Endodermal cell (in vitro differentiated cells): ENCODE results near the gene MYO1A. TPM values are rescaled to one million over a fixed set of nuclear protein-coding genes. Genes with fewer than 3 reads are reported as not detected.

Source experiments
- DNase-seq: peaks from one replicate; pipeline ENCODE4 v3.0.0-alpha.2; 2017
- H3K27ac ChIP-seq: 2 replicates; pipeline ENCODE4 v1.5.1; 2013; ENCODE audit warnings: mild to moderate bottlenecking, low read depth, low read length, moderate library complexity
- H3K27me3 ChIP-seq: 2 replicates; pipeline ENCODE4 v1.6.1; 2013; ENCODE audit warnings: mild to moderate bottlenecking, low read length, moderate library complexity; ENCODE audit not compliant: insufficient read depth, control insufficient read depth, poor library complexity, severe bottlenecking
- H3K36me3 ChIP-seq: 2 replicates; pipeline ENCODE4 v1.7.0; 2013; ENCODE audit warnings: mild to moderate bottlenecking, low read length, moderate library complexity; ENCODE audit not compliant: control insufficient read depth, insufficient read depth
- H3K4me1 ChIP-seq: one replicate; pipeline ENCODE4 v1.7.0; 2013; ENCODE audit warnings: low read length; ENCODE audit not compliant: control insufficient read depth, insufficient read depth
- H3K4me3 ChIP-seq: 2 replicates; pipeline ENCODE4 v1.5.1; 2013; ENCODE audit warnings: mild to moderate bottlenecking, low read length, moderate library complexity
- H3K9ac ChIP-seq: 2 replicates; pipeline ENCODE4 v1.6.1; 2013; ENCODE audit warnings: mild to moderate bottlenecking, low read length, moderate library complexity; ENCODE audit not compliant: poor library complexity, severe bottlenecking; ENCODE audit errors: extremely low read depth
- H3K9me3 ChIP-seq: 2 replicates; pipeline ENCODE4 v1.6.1; 2013; ENCODE audit warnings: mild to moderate bottlenecking, low read length, moderate library complexity; ENCODE audit not compliant: control insufficient read depth
- H3K27ac Mint-ChIP-seq: 2 replicates; pipeline ENCODE4 v1.8.0; 2020; ENCODE audit warnings: mixed read lengths
- H3K27me3 Mint-ChIP-seq: 2 replicates; pipeline ENCODE4 v1.8.0; 2021; ENCODE audit warnings: mild to moderate bottlenecking, mixed read lengths; ENCODE audit not compliant: insufficient read depth
- H3K36me3 Mint-ChIP-seq: 2 replicates; pipeline ENCODE4 v1.8.0; 2020; ENCODE audit warnings: low read depth, mixed read lengths
- H3K4me1 Mint-ChIP-seq: 2 replicates; pipeline ENCODE4 v1.8.0; 2020; ENCODE audit warnings: mixed read lengths
- H3K4me3 Mint-ChIP-seq: 2 replicates; pipeline ENCODE4 v1.8.0; 2020; ENCODE audit warnings: mild to moderate bottlenecking, moderate library complexity, mixed read lengths
- H3K9me3 Mint-ChIP-seq: 2 replicates; pipeline ENCODE4 v1.8.0; 2020; ENCODE audit warnings: mild to moderate bottlenecking, mixed read lengths
- whole genome bisulfite sequencing, 2 experiments: methylation state at CpG; one replicate each; pipeline versions ENCODE4 v1.1.5 to v1.1.7; 2013; ENCODE audit warnings: missing lambda C conversion rate in 2 of 2, mixed read lengths in 1 of 2; ENCODE audit not compliant: insufficient coverage in 1 of 2, insufficient read length in 1 of 2; 5-methylcytosine and 5-hydroxymethylcytosine counted together
- total RNA-seq, 2 donors: library from RNA; stranded (reverse); fragmentation: NEBNext Ultra II Directional in 1 of 2; extraction: Animal tissue kit (Norgen Biotek cat#: 25700) in 1 of 2; gene quantifications; 2 replicates in 1 of 2; 3 replicates in 1 of 2; pipeline ENCODE4 v1.2.1, GENCODE V29; 2021
- TF ChIP-seq, protein P1 (sequence below): fragments of 200-600 bp; sonication (generic); conservative IDR thresholded peaks from 2 replicates; pipeline ENCODE4 v1.5.0; 2021; ENCODE audit warnings: antibody characterized with exemption, mild to moderate bottlenecking

MYO1A gene
- total RNA-seq, 2 donors from 2014 or later: 0.77 to 1.7 TPM

DNA sequence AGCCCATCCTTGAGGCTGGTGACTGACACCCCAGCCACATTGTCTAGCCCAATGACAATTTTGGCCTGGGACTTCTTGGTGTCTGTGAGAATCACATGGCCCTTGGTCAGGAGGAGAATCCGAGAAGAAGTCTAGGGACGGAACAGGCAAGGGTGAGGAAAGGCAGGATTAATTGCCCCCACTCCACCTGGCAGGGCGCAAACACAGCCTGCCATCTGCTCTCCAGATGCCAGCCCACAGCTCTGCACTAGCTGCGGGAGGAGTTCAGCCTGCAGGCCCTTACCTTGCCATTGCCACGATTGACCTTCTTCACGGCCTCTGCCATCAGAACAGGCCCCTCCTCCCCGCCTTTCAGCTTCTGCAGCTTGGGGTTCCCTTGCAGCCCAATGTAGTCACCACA is 20.5 kb downstream of the MYO1A start:
- Mint-ChIP-seq H3K36me3 (no peaks in the 10 kb centered on the region), H3K4me3 (no peak overlapping the region), H3K27ac (no peak overlapping the region), H3K27me3 (peaks cover 6% of the 10 kb centered on the region), H3K9me3 (no peaks in the 10 kb centered on the region), H3K4me1 (peaks cover 15% of the 10 kb centered on the region)
- Histone ChIP-seq H3K27me3 (no peaks in the 10 kb centered on the region), H3K9ac (no peak overlapping the region), H3K36me3 (no peaks in the 10 kb centered on the region), H3K4me3 (no peak overlapping the region), H3K9me3 (no peaks in the 10 kb centered on the region), H3K27ac (no peak overlapping the region), H3K4me1 (no peaks in the 10 kb centered on the region)
- 88 to 95% methylated on average over 3 to 7 of the region's 7 CpGs for WGBS, 2 experiments
- TF ChIP-seq, protein P1, sequence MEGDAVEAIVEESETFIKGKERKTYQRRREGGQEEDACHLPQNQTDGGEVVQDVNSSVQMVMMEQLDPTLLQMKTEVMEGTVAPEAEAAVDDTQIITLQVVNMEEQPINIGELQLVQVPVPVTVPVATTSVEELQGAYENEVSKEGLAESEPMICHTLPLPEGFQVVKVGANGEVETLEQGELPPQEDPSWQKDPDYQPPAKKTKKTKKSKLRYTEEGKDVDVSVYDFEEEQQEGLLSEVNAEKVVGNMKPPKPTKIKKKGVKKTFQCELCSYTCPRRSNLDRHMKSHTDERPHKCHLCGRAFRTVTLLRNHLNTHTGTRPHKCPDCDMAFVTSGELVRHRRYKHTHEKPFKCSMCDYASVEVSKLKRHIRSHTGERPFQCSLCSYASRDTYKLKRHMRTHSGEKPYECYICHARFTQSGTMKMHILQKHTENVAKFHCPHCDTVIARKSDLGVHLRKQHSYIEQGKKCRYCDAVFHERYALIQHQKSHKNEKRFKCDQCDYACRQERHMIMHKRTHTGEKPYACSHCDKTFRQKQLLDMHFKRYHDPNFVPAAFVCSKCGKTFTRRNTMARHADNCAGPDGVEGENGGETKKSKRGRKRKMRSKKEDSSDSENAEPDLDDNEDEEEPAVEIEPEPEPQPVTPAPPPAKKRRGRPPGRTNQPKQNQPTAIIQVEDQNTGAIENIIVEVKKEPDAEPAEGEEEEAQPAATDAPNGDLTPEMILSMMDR: no peak
- no peak for DNase-seq

DNA sequence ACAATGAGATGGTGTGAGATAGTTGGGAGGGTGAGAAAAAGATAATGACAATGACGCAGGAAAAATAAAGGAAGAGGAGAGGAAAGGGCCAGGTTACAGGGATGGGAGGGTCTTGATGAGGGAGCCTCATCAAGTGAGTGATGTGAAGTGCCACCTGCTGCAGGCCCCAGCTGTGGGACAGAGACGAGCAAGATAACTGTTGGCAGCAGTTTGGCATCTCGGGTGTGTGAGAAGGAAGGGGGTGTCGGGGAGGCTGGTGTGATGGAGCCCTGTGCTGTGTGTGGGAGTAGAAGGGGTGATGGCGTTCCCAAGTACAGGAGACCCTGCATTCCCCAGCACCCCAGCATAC is 22.1 kb downstream of the MYO1A start:
- 71 to 100% methylated on average over 1 to 4 of the region's 5 CpGs for whole genome bisulfite sequencing, 2 experiments
- DNase-seq: no peak
- Histone ChIP-seq H3K27me3 (no peaks in the 10 kb centered on the region), H3K4me3 (no peak overlapping the region), H3K4me1 (no peaks in the 10 kb centered on the region), H3K36me3 (no peaks in the 10 kb centered on the region), H3K9me3 (no peaks in the 10 kb centered on the region), H3K27ac (no peak overlapping the region), H3K9ac (no peak overlapping the region)
- no peaks in the 10 kb centered on the region for H3K36me3 Mint-ChIP-seq
- peaks cover 17% of the 10 kb centered on the region for H3K4me1 Mint-ChIP-seq
- H3K4me3 Mint-ChIP-seq: no peak overlapping the region
- peaks cover 7% of the 10 kb centered on the region for H3K27me3 Mint-ChIP-seq
- H3K27ac Mint-ChIP-seq: no peak overlapping the region
- TF ChIP-seq, protein P1: no peak
- H3K9me3 Mint-ChIP-seq: no peaks in the 10 kb centered on the region

DNA sequence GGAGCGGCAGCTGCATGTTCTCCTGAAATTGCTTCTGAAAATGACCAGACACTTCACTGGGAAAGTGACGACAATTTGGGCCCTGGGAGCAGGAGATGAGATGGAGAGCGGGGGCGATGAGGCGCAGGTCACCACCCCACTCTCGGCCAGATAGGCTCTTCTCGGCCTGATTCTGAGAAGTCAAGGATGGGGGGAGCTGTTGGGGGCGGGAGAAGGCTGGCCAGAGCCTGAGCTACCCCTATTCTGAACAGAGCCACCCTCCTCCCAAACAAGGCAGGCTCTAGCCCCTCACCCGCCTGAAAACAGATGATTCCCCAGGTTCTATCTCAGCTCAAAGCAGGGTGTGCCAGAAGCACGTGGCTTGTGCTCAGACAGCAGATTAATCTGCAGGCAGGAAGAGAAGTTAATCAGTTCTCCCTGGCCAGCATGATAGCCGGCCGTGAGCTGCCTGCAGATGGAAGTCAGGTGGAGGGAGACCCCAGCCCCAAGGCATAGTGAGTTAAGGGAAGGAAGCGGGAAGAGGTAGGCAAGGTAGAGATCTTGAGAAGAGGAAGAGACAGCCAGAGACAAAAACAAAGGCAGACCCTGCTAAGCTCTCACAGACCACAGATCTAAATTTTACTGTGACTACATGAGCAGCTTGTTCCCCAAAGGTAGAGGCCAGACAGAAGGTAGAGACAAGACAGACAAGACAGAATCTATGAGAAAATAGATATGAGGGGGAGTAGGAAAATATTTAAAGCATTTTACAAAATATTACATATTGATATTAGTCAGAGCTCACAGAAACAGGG is 22.7 kb downstream of the MYO1A start:
- H3K9me3 ChIP-seq: no peaks in the 10 kb centered on the region
- Mint-ChIP-seq H3K4me1 (peaks cover 17% of the 10 kb centered on the region), H3K27ac (no peak overlapping the region), H3K4me3 (no peak overlapping the region), H3K9me3 (no peaks in the 10 kb centered on the region), H3K27me3 (peaks cover 7% of the 10 kb centered on the region), H3K36me3 (no peaks in the 10 kb centered on the region)
- no peak overlapping the region for H3K9ac ChIP-seq
- TF ChIP-seq, protein P1: no peak
- H3K36me3 ChIP-seq: no peaks in the 10 kb centered on the region
- 79 to 81% methylated on average over 8 to 13 of the region's 13 CpGs for WGBS, 2 experiments
- no peaks in the 10 kb centered on the region for H3K27me3 ChIP-seq
- H3K27ac ChIP-seq: no peak overlapping the region
- no peaks in the 10 kb centered on the region for H3K4me1 ChIP-seq
- H3K4me3 ChIP-seq: no peak overlapping the region
- peak; percentile 71 for DNase-seq
